GM23338 (cell line): ENCODE results near the gene FRMD3.

ENCODE experiments used
- CREB1 ChIP-seq: fragments of 250-450 bp; sonication (Bioruptor Pico); IDR thresholded peaks from 2 replicates; pipeline ENCODE4 v1.5.0; 2020; ENCODE audit warnings: low read depth, mild to moderate bottlenecking, moderate library complexity
- EZH2 ChIP-seq: fragments of 200-600 bp; sonication (generic); IDR thresholded peaks from one replicate; pipeline ENCODE4 v1.8.0; 2017; ENCODE audit warnings: antibody characterized with exemption, mild to moderate bottlenecking, low read depth; ENCODE audit not compliant: unreplicated experiment
- EZH2phosphoT487 ChIP-seq: fragments of 200-600 bp; sonication (generic); IDR thresholded peaks from one replicate; pipeline ENCODE4 v1.8.1; 2018; ENCODE audit warnings: antibody characterized with exemption; ENCODE audit not compliant: unreplicated experiment
- JUNB ChIP-seq: IDR thresholded peaks from one replicate; pipeline ENCODE4 v1.6.1; 2016; ENCODE audit warnings: antibody characterized with exemption; ENCODE audit not compliant: unreplicated experiment
- POLR2AphosphoS5 ChIP-seq: IDR thresholded peaks from 2 replicates; pipeline ENCODE4 v1.6.1; 2016; ENCODE audit warnings: antibody characterized with exemption, low read depth
- STAT1 ChIP-seq: IDR thresholded peaks from one replicate; pipeline ENCODE4 v1.6.1; 2016; ENCODE audit warnings: antibody characterized with exemption; ENCODE audit not compliant: unreplicated experiment
- ZNF114 ChIP-seq: fragments of 250-450 bp; sonication (Bioruptor Pico); IDR thresholded peaks from 2 replicates; pipeline ENCODE4 v1.5.0; 2020; ENCODE audit warnings: mild to moderate bottlenecking, moderate library complexity
- ZNF331 ChIP-seq: fragments of 250-450 bp; sonication (Bioruptor Pico); IDR thresholded peaks from 2 replicates; pipeline ENCODE4 v1.5.0; 2020; ENCODE audit warnings: low read depth, mild to moderate bottlenecking, moderate library complexity
- TF ChIP-seq, protein P1 (sequence below), 2 experiments: fragments of 200-600 bp in 1 of 2; sonication (generic) in 1 of 2; conservative IDR thresholded peaks; 2 replicates each; pipeline versions ENCODE4 v1.5.1 to v1.6.1; 2016 to 2017; ENCODE audit warnings: antibody characterized with exemption in 2 of 2, low read depth in 2 of 2, mild to moderate bottlenecking in 2 of 2, moderate library complexity in 1 of 2
- TF ChIP-seq, protein P2 (sequence below): IDR thresholded peaks from one replicate; pipeline ENCODE4 v1.6.1; 2018; ENCODE audit warnings: antibody characterized with exemption; ENCODE audit not compliant: unreplicated experiment
- TF ChIP-seq, protein P3 (sequence below): fragments of 250-450 bp; sonication (Bioruptor Pico); IDR thresholded peaks from 2 replicates; pipeline ENCODE4 v1.5.0; 2020; ENCODE audit warnings: mild to moderate bottlenecking, moderate library complexity

DNA sequence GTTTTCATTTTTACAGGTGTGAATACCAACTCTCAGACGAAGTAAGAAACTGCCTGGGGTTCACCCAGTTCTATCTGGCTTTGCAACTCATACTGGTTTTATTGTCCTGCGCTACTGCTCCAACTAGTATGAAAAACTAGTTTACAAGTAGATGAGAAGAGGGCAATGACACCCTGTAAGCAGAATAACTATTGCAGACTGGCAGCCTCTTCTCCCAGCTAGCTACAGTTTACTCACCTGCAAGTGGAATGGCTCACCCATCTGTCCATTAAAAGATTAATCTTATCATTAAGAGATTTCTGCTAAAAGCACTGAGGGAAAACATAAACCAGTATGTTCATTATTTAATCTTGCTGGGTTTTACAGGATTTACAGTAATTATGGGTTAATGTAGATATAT, 113.4 kb downstream of the FRMD3 start:
- TF ChIP-seq, protein P1, sequence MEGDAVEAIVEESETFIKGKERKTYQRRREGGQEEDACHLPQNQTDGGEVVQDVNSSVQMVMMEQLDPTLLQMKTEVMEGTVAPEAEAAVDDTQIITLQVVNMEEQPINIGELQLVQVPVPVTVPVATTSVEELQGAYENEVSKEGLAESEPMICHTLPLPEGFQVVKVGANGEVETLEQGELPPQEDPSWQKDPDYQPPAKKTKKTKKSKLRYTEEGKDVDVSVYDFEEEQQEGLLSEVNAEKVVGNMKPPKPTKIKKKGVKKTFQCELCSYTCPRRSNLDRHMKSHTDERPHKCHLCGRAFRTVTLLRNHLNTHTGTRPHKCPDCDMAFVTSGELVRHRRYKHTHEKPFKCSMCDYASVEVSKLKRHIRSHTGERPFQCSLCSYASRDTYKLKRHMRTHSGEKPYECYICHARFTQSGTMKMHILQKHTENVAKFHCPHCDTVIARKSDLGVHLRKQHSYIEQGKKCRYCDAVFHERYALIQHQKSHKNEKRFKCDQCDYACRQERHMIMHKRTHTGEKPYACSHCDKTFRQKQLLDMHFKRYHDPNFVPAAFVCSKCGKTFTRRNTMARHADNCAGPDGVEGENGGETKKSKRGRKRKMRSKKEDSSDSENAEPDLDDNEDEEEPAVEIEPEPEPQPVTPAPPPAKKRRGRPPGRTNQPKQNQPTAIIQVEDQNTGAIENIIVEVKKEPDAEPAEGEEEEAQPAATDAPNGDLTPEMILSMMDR (conservative IDR thresholded peaks at IDR 0.05; ENCODE audit: low read depth in 2 of 2), result no peak
- TF ChIP-seq JUNB, result no peak
- TF ChIP-seq EZH2, result no peak
- TF ChIP-seq EZH2phosphoT487, result no peak
- TF ChIP-seq, protein P2, sequence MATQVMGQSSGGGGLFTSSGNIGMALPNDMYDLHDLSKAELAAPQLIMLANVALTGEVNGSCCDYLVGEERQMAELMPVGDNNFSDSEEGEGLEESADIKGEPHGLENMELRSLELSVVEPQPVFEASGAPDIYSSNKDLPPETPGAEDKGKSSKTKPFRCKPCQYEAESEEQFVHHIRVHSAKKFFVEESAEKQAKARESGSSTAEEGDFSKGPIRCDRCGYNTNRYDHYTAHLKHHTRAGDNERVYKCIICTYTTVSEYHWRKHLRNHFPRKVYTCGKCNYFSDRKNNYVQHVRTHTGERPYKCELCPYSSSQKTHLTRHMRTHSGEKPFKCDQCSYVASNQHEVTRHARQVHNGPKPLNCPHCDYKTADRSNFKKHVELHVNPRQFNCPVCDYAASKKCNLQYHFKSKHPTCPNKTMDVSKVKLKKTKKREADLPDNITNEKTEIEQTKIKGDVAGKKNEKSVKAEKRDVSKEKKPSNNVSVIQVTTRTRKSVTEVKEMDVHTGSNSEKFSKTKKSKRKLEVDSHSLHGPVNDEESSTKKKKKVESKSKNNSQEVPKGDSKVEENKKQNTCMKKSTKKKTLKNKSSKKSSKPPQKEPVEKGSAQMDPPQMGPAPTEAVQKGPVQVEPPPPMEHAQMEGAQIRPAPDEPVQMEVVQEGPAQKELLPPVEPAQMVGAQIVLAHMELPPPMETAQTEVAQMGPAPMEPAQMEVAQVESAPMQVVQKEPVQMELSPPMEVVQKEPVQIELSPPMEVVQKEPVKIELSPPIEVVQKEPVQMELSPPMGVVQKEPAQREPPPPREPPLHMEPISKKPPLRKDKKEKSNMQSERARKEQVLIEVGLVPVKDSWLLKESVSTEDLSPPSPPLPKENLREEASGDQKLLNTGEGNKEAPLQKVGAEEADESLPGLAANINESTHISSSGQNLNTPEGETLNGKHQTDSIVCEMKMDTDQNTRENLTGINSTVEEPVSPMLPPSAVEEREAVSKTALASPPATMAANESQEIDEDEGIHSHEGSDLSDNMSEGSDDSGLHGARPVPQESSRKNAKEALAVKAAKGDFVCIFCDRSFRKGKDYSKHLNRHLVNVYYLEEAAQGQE, result no peak
- TF ChIP-seq STAT1, result no peak
- TF ChIP-seq POLR2AphosphoS5, result no peak
- no peak for TF ChIP-seq ZNF114
- TF ChIP-seq ZNF331 (CRISPR knock-in tag), result no peak
- TF ChIP-seq, protein P3, sequence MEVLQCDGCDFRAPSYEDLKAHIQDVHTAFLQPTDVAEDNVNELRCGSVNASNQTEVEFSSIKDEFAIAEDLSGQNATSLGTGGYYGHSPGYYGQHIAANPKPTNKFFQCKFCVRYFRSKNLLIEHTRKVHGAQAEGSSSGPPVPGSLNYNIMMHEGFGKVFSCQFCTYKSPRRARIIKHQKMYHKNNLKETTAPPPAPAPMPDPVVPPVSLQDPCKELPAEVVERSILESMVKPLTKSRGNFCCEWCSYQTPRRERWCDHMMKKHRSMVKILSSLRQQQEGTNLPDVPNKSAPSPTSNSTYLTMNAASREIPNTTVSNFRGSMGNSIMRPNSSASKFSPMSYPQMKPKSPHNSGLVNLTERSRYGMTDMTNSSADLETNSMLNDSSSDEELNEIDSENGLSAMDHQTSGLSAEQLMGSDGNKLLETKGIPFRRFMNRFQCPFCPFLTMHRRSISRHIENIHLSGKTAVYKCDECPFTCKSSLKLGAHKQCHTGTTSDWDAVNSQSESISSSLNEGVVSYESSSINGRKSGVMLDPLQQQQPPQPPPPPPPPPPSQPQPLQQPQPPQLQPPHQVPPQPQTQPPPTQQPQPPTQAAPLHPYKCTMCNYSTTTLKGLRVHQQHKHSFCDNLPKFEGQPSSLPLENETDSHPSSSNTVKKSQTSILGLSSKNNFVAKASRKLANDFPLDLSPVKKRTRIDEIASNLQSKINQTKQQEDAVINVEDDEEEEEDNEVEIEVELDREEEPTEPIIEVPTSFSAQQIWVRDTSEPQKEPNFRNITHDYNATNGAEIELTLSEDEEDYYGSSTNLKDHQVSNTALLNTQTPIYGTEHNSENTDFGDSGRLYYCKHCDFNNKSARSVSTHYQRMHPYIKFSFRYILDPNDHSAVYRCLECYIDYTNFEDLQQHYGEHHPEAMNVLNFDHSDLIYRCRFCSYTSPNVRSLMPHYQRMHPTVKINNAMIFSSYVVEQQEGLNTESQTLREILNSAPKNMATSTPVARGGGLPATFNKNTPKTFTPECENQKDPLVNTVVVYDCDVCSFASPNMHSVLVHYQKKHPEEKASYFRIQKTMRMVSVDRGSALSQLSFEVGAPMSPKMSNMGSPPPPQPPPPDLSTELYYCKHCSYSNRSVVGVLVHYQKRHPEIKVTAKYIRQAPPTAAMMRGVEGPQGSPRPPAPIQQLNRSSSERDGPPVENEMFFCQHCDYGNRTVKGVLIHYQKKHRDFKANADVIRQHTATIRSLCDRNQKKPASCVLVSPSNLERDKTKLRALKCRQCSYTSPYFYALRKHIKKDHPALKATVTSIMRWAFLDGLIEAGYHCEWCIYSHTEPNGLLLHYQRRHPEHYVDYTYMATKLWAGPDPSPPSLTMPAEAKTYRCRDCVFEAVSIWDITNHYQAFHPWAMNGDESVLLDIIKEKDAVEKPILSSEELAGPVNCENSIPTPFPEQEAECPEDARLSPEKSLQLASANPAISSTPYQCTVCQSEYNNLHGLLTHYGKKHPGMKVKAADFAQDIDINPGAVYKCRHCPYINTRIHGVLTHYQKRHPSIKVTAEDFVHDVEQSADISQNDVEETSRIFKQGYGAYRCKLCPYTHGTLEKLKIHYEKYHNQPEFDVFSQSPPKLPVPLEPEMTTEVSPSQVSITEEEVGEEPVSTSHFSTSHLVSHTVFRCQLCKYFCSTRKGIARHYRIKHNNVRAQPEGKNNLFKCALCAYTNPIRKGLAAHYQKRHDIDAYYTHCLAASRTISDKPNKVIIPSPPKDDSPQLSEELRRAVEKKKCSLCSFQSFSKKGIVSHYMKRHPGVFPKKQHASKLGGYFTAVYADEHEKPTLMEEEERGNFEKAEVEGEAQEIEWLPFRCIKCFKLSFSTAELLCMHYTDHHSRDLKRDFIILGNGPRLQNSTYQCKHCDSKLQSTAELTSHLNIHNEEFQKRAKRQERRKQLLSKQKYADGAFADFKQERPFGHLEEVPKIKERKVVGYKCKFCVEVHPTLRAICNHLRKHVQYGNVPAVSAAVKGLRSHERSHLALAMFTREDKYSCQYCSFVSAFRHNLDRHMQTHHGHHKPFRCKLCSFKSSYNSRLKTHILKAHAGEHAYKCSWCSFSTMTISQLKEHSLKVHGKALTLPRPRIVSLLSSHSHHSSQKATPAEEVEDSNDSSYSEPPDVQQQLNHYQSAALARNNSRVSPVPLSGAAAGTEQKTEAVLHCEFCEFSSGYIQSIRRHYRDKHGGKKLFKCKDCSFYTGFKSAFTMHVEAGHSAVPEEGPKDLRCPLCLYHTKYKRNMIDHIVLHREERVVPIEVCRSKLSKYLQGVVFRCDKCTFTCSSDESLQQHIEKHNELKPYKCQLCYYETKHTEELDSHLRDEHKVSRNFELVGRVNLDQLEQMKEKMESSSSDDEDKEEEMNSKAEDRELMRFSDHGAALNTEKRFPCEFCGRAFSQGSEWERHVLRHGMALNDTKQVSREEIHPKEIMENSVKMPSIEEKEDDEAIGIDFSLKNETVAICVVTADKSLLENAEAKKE (CRISPR knock-in tag), result no peak
- no peak for TF ChIP-seq CREB1 (CRISPR knock-in tag)
